ENCODE data around the gene PAX3. TPM values are rescaled to one million over a fixed set of nuclear protein-coding genes. Genes with fewer than 3 reads are reported as not detected.

Gene PAX3
- polyA plus RNA-seq, 3 donors, result 0.13 TPM; not detected in 2

DNA sequence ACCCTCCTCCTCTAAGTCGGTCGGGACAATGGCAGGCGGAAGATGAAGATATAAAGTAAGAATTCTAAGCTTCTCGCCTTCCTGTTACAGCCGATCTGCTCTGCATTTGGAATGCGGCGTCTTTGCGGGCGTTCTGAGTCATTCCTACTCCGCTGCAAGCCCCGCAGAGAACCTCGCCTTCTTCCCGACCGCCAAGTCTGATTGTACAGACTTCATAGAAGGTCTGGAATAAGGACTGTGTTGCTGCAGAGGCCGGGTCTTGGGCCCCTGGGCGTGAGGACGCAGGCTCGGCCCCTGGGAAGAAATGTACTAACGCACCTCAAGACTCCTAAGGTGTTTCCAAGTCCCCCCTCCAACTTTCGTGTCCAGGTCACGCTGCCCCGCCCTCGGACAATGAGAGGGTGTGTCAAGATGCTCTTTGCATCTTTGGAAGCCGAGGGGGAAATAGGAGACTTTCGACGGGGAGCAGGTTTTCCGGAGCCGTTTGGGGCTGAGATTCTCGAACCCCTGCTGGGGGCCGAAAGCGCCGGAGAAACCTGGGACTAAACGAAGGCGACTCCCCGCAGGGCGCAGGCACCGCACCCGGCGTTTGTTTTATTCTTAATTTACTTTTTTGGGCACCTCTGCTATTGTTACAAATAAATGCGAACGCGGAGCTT, 12.7 kb upstream of the PAX3 start:
- no peak for DNase-seq

DNA sequence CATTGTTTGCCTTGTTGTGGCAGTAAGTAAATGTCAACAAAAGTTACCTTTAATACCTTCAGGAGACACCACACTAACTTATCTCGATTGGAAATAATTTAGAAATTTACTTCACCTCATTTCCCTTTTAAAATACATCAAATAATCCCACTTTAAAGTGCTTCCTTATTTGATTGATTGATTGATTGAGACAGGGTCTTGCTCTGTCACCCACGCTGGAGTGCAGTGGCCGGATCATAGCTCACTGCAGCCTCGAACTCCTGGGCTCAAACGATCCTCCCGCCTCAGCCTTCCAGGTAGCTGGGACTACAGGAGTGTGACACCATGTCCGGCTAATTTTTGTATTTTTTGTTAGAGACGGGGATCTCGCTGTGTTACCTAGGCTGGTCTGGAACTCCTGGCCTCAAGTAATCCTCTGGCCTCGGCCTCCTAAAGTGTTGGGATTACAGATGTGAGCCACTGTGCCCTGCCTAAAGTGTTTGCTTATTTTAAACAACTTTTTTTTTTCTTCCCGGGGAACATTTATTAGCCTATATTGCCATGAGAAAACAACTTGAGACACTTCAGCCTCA, 12.0 kb upstream of the PAX3 start:
- DNase-seq, result no peak

DNA sequence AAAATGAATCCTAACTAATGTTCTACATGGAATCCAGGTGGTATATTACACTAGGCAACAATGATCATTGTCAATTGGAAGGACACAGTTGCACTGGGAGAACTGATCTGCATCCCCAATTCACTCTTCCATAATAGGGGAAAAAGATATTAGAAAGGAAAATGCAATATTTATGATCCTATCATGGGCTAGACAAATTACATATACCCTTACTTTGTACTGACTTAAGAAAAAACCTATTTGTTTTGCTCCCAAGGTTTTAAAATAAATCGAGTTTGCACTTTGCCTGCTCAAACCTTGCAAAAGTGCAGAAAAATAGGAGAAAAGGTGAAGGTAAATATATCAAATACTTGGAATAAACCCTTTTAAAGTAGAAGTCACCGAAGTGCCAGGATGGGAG, 11.0 kb upstream of the PAX3 start:
- no peak for DNase-seq

DNA sequence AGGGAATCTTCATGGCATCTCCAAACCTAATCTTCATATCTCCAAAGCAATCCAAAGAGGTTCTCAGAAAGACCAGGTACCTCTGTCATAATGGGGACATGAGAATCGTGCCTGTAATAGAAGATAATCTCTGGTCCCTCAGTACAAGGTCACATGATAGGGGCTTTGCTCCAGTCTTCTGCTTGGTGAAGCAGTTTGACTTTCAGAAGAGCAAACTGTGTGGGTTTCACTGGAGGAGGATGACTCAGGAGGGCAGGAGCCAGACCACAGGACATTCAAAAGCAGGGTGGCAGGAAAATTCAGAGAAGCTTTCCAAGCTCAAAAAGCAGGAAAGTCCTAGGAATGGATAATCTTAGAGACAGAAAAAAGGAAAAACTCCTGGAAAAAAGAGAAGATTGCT, 10.6 kb upstream of the PAX3 start:
- no peak for DNase-seq

DNA sequence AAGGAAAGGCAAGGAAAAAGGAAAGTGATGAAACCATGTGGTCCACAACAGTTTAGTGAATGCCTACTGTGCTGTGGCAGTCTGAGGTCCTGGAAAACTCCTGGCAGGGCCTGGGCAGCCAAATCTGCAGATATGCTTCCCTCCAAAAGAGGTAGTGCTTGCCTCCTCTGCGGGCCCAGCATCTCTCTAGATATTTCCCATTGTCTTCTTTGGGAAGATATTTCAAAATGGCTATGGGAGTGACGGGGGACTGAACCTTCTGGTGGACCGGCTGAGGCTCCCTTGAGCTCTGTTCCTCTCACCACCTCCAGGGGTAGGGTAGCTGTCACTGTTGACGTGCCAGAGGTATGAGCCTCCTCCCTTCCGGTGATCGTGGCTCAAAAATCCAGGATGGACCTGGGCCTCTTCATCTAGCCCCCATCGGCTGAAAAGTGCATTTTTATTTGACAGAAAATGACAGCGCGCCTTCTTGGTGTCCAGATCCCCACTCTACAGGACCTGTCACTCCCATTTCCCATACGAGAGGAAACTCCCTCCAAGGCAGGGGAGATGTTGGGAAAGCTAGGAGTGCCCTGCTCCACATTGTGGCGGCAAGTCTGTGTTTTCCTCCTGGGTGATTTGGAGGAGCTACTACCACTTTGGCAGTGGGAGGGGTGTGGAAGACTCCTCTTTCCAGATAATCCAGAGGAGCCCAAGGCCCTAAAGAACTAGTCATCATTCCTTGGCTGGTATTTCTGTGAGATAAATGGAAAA, 9.4 kb upstream of the PAX3 start:
- DNase-seq, result no peak

DNA sequence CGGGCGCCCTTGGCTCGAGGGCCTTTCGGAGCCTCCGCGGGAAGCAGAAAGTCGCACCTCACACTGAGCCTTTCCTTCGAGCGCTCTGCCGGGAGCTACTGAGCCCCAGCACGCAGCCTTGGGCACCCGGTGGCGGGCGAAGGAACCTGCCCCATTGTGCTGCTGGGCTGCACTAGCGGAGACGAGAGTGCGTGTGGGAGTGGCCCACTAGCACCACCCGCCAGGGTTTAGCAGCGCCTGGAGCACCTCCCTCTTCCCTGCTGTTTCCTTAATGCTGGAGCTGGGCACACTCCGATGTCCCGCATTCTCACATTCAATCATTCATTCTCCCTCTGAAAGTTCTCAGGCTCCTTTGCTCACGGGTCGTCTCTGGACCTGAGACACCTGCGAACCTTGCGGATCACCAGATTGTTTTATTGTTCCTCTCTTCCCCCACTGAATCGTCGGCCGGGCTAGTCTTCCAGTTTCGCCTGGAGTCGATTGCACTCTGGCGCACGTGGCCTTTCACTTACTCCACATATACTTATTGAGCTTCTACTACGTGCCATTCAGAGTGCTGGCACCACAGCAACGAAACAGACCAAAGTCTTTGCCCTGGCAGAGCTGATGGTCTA, 8.5 kb upstream of the PAX3 start:
- no peak for DNase-seq

DNA sequence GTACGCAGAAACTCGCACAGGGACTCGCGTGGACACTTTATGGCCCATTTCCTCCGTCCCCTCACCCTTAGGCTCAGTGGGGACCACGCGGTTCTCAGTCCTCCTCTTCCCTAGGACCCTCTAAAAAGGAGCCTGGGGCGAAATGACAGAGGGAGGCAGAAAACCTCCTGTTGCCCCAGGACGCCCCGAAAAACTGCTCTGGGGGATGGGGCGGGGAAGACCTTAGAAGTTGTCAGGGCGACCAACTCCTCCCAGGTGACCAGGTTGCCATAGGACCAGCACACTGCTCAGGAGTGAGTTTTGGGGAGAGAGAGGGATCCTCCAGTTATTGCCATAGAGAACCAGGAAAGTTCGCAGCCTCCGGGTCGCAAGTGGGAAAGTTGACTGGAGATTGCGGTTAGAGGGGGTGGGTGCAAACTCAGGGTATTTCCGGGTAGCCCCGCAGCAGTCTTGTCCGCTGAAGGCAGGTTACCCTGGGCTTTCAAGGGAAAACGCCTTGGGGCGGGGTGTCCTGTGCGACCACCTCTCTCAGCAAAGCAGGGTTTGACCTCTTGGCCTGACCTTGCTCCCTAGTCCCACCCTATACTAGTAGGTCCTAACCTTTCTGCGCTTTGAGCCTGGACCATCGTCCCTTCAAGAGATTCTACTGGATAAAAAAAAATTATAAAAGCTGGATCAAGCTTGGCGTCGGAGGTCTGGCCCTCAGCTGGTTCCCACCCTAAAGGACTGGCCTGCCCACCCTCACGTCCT, 7.8 kb upstream of the PAX3 start:
- DNase-seq, result no peak

DNA sequence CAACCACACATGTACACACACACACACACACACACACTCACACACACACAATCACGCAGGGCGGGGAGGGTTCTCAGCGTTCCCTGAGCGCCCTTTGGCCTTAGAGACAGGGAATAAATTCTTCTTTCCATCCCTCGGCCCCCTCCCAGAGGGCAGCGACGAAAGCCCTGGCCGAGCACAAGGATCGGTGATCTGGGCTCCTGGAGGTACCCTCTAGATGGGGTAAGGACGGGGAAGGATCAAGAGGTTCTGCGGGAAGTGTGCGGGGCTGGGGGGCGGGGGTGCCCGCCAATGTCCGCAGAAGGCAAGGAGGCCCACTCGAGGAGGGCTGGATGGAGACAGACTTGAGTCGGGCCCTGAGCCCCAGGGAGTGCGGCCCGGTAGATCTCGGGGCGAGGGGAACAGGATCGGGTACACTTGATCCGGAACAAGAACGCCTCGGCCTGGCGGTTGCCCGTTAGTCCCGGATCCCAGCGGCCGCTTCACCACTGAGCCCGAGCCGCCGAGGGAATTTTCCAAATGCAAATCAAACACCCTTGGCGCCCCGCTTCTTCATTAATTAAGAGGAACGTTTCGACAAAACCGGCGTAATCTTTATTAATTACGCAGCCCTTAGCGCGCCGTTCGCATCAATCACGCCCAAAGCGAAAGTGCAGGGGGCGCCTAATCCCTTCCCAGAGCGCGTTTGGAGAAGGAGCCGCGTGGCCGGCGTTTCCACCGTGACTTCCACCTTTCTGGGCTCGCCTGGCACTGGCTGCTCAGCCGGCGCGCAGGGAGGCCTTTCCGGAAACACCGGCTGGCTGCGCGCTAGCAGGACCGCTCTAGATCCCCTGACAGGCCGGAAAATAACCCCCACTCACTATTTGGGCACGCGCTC, 7.0 kb upstream of the PAX3 start:
- no peak for DNase-seq

DNA sequence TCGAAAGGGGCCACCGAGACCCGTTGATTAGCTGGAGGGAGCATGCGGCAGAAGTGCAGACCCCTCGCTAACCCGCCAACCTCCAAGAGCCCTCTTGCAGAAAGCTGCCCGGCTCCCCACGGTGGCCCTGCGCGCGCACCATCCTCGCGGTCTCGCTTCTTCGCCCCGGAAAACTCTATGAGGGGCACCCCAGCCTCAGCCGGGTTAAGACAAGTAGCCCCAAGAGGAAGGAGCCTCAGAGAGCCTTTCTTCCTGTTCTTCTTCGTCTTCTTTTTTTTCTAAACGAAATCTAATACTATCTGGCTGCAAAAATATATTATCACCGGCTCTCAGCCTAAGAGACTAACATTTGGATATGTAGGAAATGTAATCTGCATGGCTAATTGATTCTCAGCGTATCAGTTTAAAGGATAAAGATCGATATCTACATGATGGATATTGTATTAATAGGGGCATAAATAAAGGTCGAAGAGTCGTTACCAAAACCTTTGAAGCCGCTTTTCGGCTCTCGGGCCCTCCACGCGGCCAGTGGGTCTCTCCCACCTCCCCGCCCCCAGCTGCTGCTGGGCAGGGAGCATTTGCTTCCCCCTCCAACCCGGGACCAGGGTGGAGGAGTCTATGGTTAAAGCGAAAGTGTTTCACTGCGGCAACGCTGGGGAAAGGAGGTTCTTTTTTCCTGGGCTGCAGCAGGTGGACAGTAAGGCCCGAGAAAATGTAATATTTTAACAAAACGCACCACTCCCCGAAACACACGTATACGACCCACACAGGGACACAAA, 6.1 kb upstream of the PAX3 start:
- DNase-seq, result no peak

DNA sequence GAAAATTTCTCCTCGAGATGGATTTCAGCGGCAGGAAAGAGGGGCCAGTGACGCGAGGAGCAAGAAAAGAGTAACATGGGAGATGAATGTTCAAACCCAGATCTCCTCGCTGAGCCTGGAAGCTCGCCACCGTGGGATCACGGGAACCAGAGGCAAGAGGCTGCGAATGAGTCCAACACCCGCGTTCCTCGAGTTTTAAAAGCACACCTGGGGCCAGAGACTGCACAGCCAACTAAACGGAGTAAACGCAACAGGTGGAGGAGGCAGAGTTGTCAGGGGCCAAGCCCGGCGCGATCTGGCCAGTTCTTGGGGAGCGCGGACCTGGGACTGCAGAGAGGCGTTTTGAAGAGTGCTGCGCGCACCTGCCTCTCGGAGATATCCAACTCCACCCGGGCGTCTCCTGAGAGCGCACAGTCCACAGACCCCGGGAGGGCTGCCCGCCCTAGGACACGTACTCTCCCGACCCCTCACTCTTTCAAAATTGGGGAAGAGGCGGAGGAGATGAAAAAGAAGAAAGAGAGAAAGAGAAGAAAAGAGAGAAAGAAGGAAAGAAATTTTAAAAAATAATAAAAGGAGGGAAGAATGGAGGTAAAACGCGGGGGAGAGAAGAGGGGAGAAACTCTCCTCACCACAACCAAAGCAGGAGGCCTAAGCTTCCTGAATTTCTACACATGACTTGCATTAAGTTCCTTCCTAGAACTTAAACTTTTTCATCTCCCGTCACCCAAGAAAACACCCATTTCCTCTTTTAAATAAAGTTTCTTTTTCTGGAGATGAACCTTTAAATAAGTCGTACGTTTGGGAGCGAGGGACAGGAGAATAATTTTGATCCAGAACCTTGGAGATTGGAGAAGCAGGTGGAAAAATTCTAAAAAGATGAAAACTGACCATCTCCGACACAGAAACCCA, 5.3 kb upstream of the PAX3 start:
- DNase-seq, result no peak

DNA sequence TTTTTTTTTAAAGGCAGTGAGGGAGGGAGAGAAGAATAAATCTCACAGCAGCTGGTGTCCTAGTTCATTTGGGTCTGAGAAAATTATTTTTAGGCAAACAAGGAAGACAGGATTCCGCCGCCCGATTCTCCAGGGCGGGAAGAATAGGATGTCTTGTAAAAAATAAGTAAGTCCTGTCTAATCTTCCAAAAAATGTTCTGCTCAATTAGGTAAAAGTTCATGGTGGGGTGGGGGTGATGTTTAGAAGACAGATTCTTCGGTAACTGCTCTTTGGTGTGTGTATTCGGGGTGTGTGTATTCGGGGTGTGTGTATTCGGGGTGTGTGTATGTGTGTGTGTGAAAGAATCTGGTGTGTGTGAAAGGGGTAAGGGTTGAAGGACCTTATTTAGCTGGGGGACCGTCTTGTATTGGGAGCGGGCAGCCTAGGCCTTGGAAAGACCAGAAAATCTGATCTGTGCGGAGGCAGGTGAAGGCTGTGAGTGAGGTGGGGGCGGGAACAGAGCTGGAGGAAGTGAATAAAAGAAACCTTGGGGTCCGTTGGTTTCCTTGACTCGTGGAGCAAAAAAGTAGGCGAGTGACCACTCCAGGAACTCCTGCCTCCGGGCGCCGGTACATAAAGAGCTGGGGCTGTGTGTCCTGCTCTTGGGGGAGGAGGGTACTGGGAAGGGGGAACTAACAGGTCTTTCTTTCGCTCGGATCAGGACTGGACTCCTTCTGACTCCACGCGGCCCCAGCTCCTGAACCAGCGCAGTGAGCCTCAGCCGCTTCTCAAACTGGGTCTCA, 4.4 kb upstream of the PAX3 start:
- DNase-seq, result no peak

DNA sequence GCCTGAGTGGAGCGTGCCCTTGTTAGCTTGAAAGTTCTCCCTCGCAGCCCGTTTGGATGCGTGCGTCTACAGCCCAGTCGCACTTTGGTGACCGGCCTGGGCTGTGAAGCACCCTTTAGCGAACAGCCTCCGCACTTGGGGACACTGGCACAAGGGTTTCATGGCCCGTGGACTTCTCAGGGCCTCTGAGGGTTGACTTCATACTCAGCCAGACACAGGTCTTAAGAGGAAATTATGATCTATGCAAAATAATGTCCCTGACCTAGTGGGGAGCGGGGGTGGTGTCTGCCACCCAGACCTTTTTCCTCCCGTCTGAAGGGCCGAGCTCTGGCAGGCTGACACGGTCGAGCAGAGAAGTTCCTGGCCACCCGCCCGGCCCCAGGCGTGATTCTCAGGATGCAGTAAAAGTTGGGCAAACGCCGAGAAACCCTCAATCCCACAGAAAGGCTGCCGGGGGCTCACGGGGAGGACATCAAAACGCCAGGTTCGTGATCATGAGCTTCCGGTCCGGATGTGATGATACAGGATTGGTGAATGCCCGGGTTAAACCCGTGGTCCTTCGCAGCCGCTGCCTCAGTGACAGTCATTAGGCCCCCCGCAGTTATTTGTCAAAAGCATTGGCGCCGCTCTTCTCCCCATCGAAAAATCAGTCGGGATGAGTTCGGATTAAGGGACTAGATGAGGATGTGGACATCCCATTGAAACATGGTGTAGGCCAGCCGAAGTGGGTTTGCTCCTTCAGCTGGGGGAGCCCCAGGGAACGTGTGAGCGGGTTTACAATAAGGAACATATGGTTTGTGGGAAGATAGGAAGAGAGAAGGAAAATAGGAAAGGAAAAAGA, 3.6 kb upstream of the PAX3 start:
- no peak for DNase-seq

DNA sequence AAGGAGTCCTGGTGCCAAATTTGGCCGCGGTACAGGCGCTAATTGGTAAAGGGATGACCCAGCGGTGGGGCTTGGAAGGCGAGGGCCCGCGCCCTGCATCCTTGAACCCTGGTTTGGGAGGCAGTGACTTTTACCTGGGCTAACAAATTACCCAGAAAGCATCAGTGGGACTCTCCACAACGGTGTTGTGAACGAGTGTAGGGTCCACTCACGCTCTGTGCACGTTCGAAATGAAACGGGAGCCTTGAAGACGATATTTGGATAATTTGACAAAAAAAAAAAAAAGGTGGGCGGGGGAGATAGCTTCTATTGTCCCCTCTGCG, 3.0 kb upstream of the PAX3 start:
- DNase-seq, result no peak

DNA sequence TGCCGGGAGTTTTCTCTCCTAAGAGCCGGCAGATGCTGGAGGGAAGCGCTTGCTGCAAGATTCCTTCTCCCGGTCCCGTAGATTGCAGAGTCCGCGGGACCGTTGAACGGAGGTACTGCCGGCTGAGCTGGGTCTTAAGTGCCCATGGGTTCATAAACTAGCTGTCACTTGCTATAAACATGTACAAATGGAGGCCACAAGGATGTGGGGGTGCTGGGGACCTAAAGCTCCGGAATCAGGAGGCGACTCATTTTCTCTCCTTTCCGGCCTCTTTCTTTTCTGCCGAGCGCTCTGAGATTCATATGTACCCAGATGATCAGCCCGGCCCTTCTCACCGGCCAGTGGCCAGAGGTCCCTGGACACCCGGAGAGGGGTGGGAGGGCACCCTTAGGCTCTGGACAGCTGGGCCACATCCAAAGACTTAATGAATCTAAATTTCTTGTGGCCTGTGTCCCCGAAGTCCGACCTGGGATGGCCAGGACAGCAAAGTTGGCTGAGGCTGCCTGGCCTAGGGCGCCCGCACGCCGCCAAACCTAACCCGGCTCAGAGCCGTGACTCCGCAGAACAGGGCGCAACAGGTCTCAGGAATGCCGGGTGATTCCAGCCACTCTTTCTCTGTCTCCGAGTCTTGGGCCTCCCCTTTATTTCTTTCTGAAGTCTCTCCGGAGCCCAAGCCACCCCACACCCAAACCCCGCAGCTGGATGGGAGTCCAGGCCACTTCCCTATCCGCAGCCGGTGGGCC, 2.4 kb upstream of the PAX3 start:
- DNase-seq, result no peak

DNA sequence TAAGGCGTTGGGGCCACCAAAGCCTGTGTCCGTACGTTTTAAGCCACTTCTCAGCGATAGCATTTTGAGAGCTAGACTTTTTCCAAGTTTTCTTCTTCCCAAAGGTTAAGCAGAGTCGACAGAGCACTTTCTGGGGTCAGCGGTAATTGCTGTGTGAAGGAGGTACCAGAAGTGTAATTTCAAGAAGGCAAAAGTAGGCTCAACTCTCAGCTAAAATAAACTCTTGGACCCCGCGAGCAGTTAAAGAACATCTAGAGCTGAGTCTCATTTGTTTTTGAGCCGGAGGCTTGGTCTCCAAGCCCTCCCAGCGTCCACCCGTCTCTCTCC, 1.9 kb upstream of the PAX3 start:
- DNase-seq, result no peak

DNA sequence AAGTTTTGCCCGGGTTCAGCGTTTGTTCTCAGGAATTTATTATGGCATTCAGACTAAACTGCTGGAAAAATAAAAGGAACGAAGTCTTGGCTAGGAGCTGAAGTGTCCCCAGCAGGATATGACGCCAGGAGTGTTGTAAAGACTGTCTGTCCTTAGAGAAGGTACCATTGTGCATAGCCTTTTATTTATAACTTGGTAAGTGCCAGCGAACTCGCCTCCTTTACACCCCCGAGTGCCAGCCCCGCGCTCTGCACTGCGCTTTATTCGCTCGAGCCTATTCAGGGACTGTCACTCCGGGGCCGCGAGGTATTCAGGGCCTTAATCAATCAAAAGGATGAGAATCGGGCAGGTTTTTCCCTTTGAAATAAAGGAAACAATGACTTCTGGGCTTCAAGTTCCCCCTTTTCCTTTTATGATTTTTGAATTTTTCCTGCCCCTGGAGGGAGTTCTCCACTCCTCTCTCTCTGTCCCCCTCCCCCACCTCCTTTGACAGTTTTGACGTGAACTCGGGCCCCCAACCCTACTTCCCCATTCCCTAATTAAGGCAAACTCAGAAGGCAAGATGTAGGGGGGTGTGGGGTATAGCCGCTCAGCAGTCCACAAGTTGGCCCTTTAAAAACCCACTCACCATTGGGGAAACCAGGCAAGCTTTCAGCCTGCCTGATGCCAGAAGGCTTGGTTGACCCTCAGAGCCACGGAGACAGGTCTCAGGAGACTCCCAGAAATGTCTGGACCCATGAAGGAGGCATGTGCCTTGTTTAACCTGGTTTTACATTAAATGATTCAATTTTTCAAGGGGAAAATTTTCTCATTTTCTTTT, 1.3 kb upstream of the PAX3 start:
- no peak for DNase-seq
